Parathyroid adenoma (tissue), 2 donors: ENCODE results near the gene KRTAP12-3.

ENCODE experiments used
- H2AFZ ChIP-seq: fragments of 300-600 bp; sonication (generic); one replicate; pipeline ENCODE4 v1.7.0; 2017; ENCODE audit warnings: antibody characterized with exemption, mild to moderate bottlenecking
- H3K27ac ChIP-seq: fragments of 300-600 bp; sonication (generic); one replicate; pipeline ENCODE4 v1.7.0; 2017
- H3K27me3 ChIP-seq: fragments of 300-600 bp; sonication (generic); one replicate; pipeline ENCODE4 v1.7.0; 2017; ENCODE audit warnings: low read length; ENCODE audit not compliant: control insufficient read depth, insufficient read depth
- H3K36me3 ChIP-seq: fragments of 300-600 bp; sonication (generic); one replicate; pipeline ENCODE4 v1.7.0; 2017; ENCODE audit warnings: low read length; ENCODE audit not compliant: control insufficient read depth, insufficient read depth
- H3K4me1 ChIP-seq: fragments of 300-600 bp; sonication (generic); one replicate; pipeline ENCODE4 v1.7.0; 2017; ENCODE audit warnings: control low read depth
- H3K4me2 ChIP-seq: fragments of 300-600 bp; sonication (generic); one replicate; pipeline ENCODE4 v1.7.0; 2017; ENCODE audit warnings: low read length
- H3K4me3 ChIP-seq: fragments of 300-600 bp; sonication (generic); one replicate; pipeline ENCODE4 v1.7.0; 2017; ENCODE audit warnings: low read depth, low read length
- H3K79me2 ChIP-seq: fragments of 300-600 bp; sonication (generic); one replicate; pipeline ENCODE4 v1.7.0; 2017; ENCODE audit warnings: control low read depth
- H3K9ac ChIP-seq: fragments of 300-600 bp; sonication (generic); one replicate; pipeline ENCODE4 v1.7.0; 2017; ENCODE audit warnings: mild to moderate bottlenecking
- H3K9me3 ChIP-seq: fragments of 300-600 bp; sonication (generic); one replicate; pipeline ENCODE4 v1.7.0; 2017; ENCODE audit warnings: low read length; ENCODE audit not compliant: control insufficient read depth
- TF ChIP-seq, protein P1 (sequence below): fragments of 300-600 bp; sonication (generic); IDR thresholded peaks from one replicate; pipeline ENCODE4 v1.7.0; 2017; ENCODE audit warnings: antibody characterized with exemption, mild to moderate bottlenecking
- donor health status: primary hyperparathyroidism.

Gene KRTAP12-3

GRCh38 chr21:44677881-44678280 lies 20.1 kb downstream of the KRTAP12-3 start:
- Histone ChIP-seq H3K27ac (no peak overlapping the region), H3K4me2 (no peak overlapping the region), H3K27me3 (no peaks in the 10 kb centered on the region), H3K4me3 (no peak overlapping the region), H3K36me3 (no peaks in the 10 kb centered on the region), H3K9me3 (no peaks in the 10 kb centered on the region), H3K79me2 (no peaks in the 10 kb centered on the region), H2AFZ (no peak overlapping the region), H3K9ac (no peak overlapping the region), H3K4me1 (no peaks in the 10 kb centered on the region)
- TF ChIP-seq, protein P1, sequence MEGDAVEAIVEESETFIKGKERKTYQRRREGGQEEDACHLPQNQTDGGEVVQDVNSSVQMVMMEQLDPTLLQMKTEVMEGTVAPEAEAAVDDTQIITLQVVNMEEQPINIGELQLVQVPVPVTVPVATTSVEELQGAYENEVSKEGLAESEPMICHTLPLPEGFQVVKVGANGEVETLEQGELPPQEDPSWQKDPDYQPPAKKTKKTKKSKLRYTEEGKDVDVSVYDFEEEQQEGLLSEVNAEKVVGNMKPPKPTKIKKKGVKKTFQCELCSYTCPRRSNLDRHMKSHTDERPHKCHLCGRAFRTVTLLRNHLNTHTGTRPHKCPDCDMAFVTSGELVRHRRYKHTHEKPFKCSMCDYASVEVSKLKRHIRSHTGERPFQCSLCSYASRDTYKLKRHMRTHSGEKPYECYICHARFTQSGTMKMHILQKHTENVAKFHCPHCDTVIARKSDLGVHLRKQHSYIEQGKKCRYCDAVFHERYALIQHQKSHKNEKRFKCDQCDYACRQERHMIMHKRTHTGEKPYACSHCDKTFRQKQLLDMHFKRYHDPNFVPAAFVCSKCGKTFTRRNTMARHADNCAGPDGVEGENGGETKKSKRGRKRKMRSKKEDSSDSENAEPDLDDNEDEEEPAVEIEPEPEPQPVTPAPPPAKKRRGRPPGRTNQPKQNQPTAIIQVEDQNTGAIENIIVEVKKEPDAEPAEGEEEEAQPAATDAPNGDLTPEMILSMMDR: no peak

- Histone ChIP-seq H3K9me3 (no peaks in the 10 kb centered on the region), H2AFZ (no peak overlapping the region), H3K4me1 (no peaks in the 10 kb centered on the region), H3K27ac (no peak overlapping the region), H3K79me2 (no peaks in the 10 kb centered on the region), H3K4me3 (no peak overlapping the region), H3K9ac (no peak overlapping the region), H3K4me2 (no peak overlapping the region), H3K27me3 (no peaks in the 10 kb centered on the region), H3K36me3 (no peaks in the 10 kb centered on the region)
- TF ChIP-seq, protein P1: no peak
Observed at GRCh38 chr21:44681152-44681551, 23.4 kb downstream of the KRTAP12-3 start.

DNA sequence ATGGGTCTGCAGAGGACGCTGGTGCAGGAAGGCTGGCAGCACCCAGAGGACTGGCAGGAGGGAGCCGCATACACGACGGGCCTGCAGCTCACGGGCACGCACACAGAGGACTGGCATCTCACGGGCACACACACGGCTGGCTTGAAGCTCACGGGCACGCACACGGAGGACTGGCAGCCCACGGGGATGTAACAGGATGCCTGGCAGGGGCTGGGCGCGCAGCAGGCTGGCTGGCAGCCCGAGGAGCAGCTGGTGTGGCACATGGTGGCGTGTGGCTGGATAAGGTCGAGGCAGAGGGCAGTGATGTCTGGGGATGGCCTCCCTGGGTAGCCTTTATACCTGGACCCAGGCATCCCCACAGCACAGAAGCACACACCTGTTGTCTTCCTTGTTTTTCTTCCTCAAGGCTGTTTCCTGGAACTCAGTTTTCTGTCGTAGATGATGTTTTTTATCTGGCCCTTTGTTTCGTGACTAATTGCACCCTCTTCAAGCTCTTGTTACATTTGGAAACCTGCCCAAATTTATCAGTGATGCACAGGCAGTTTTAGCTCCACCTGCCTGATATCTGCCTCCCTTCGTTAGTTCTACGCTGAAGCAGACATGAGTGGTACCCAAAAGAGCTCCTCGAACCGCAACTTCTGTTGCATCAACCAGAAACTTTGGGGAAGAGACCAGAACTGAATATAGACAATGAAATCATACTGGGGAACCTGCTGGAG lies 24.3 kb downstream of the KRTAP12-3 start, which contains the start of gene KRTAP12-1:
KRTAP12-1 (minus strand) TSS at position 303 of the 719 bp plus-strand sequence; CDS start at position 263, 40 bp downstream.
- Histone ChIP-seq H3K4me1 (no peaks in the 10 kb centered on the region), H3K4me3 (no peak within 1 kb of the TSS), H3K4me2 (no peak within 1 kb of the TSS), H3K27ac (no peak within 1 kb of the TSS), H3K36me3 (no peaks in the 10 kb centered on the region), H3K9ac (no peak within 1 kb of the TSS), H3K9me3 (no peaks in the 10 kb centered on the region), H3K27me3 (no peaks in the 10 kb centered on the region), H3K79me2 (no peaks in the 10 kb centered on the region), H2AFZ (no peak within 1 kb of the TSS)
- TF ChIP-seq, protein P1: no peak

DNA sequence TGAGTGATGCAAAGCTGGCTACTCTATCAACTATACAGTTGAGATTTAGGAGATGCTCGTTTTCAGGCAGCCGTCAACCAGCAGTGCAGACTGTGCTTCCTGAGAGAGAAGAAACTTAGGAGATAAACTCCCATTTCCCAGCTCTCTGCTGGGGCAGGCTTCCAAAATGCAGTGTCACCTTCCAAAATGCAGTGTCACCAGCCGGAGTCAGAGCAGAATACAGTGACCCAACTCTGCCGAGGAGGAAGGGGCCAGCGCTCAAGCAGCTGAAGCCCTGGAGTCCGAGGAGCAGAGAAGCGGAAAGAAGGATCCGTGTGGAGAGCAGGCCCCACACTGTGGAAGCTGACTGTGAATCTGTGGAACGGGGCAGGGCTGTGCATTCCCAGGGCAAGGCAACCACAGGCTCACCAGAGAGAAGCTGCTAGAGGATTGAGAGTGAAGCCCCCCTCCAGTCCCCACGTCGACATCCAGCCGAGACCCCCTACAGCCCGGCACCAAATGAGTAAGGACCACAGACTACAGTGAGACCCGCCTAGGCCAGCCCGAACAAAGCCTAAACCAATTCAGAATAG lies 24.9 kb downstream of the KRTAP12-3 start:
- H3K4me1 ChIP-seq: no peaks in the 10 kb centered on the region
- no peak overlapping the region for H3K9ac ChIP-seq
- H3K4me3 ChIP-seq: no peak overlapping the region
- no peak overlapping the region for H2AFZ ChIP-seq
- no peak overlapping the region for H3K4me2 ChIP-seq
- no peaks in the 10 kb centered on the region for H3K9me3 ChIP-seq
- no peaks in the 10 kb centered on the region for H3K36me3 ChIP-seq
- H3K79me2 ChIP-seq: no peaks in the 10 kb centered on the region
- H3K27ac ChIP-seq: no peak overlapping the region
- H3K27me3 ChIP-seq: no peaks in the 10 kb centered on the region
- TF ChIP-seq, protein P1: no peak
